ENCODE results near the gene PIP5K1C. TPM values are rescaled to one million over a fixed set of nuclear protein-coding genes. Genes with fewer than 3 reads are reported as not detected.

The PIP5K1C gene
- total and polyA plus RNA-seq, 8 donors = 8.6 to 164 (median 25.6) TPM

- peak; percentile 67 to 68 for DNase-seq
- H3K27ac ChIP-seq = peak overlapping the region in 4 of 5 donors; percentile 21 to 50 (median 30)
Measured at GRCh38 chr19:3687774-3688706, 12.2 kb downstream of the PIP5K1C start.

GRCh38 chr19:3687393-3687773, 12.9 kb downstream of the PIP5K1C start:
- peaks cover 7 to 21% (median 14%) of the 10 kb centered on the region in 4 donors for H3K36me3 ChIP-seq
- TF ChIP-seq CTCF (IDR thresholded peaks at IDR 0.05) = no peak
- TF ChIP-seq POLR2A (IDR thresholded peaks at IDR 0.05) = no peak
- TF ChIP-seq EP300 (IDR thresholded peaks at IDR 0.05) = no peak
- TF ChIP-seq POLR2AphosphoS5 (IDR thresholded peaks at IDR 0.05) = no peak
- no peaks in the 10 kb centered on the region for H3K27me3 ChIP-seq
- peaks cover 0 to 8% (median 5%) of the 10 kb centered on the region in 4 donors for H3K9me3 ChIP-seq
- H3K4me1 ChIP-seq = peaks cover 19 to 56% (median 31%) of the 10 kb centered on the region in 4 donors
- intact Hi-C loops (cut with DNase I; ENCODE audit: low total_unique reads) = no loop called here
- WGBS, 5 donors = 66 to 73% (median 71%) methylated on average over 10 to 12 of the region's 12 CpGs
- peak overlapping the region; percentile 11 to 43 (median 30) for H3K4me3 ChIP-seq
- no peak for DNase-seq
- H3K27ac ChIP-seq = peak overlapping the region in 4 of 5 donors; percentile 21 to 50 (median 30)

More at GRCh38 chr19:3687774-3688706, 12.2 kb downstream of the PIP5K1C start:
- Histone ChIP-seq H3K4me1 (peaks cover 21 to 51% (median 33%) of the 10 kb centered on the region in 4 donors), H3K9me3 (peaks cover 0 to 8% (median 5%) of the 10 kb centered on the region in 4 donors), H3K4me3 (peak overlapping the region; percentile 11 to 43 (median 30)), H3K36me3 (peaks cover 7 to 21% (median 14%) of the 10 kb centered on the region in 4 donors), H3K27me3 (no peaks in the 10 kb centered on the region)
- TF ChIP-seq POLR2A (IDR thresholded peaks at IDR 0.05) (no peak), POLR2AphosphoS5 (IDR thresholded peaks at IDR 0.05) (no peak), CTCF (IDR thresholded peaks at IDR 0.05) (no peak), EP300 (IDR thresholded peaks at IDR 0.05) (no peak)
- intact Hi-C loops (cut with DNase I; ENCODE audit: low total_unique reads) = no loop called here
- WGBS, 5 donors = 22 to 45% (median 38%) methylated on average over 19 to 55 of the region's 55 CpGs

- intact Hi-C loops (cut with DNase I; ENCODE audit: low total_unique reads) = no loop called here
- 82 to 92% (median 86%) methylated on average over 8 of the region's 8 CpGs for WGBS, 5 donors
- peaks cover 19 to 51% (median 33%) of the 10 kb centered on the region in 4 donors for H3K4me1 ChIP-seq
- H3K27ac ChIP-seq = no peak overlapping the region
- H3K9me3 ChIP-seq = peaks cover 0 to 8% (median 5%) of the 10 kb centered on the region in 4 donors
- TF ChIP-seq EP300 (IDR thresholded peaks at IDR 0.05) = no peak
- TF ChIP-seq CTCF (IDR thresholded peaks at IDR 0.05) = no peak
- no peak for TF ChIP-seq POLR2AphosphoS5 (IDR thresholded peaks at IDR 0.05)
- no peak for TF ChIP-seq POLR2A (IDR thresholded peaks at IDR 0.05)
- peaks cover 7 to 18% (median 9%) of the 10 kb centered on the region in 4 donors for H3K36me3 ChIP-seq
- no peaks in the 10 kb centered on the region for H3K27me3 ChIP-seq
- DNase-seq = no peak
- H3K4me3 ChIP-seq = no peak overlapping the region
Measured at GRCh38 chr19:3684817-3685410, 15.4 kb downstream of the PIP5K1C start.

- peak overlapping the region in 2 of 5 donors; percentile 10 to 30 for H3K27ac ChIP-seq
- no peak overlapping the region for H3K4me3 ChIP-seq
- peaks cover 19 to 50% (median 33%) of the 10 kb centered on the region in 4 donors for H3K4me1 ChIP-seq
- H3K9me3 ChIP-seq = peaks cover 0 to 8% (median 5%) of the 10 kb centered on the region in 4 donors
- no peaks in the 10 kb centered on the region for H3K27me3 ChIP-seq
- 89 to 92% (median 91%) methylated on average over 16 to 23 of the region's 23 CpGs for WGBS, 5 donors
- peaks cover 7 to 24% (median 14%) of the 10 kb centered on the region in 4 donors for H3K36me3 ChIP-seq
- no peak for TF ChIP-seq EP300 (IDR thresholded peaks at IDR 0.05)
- TF ChIP-seq CTCF (IDR thresholded peaks at IDR 0.05) = no peak
- TF ChIP-seq POLR2A (IDR thresholded peaks at IDR 0.05) = no peak
- no peak for TF ChIP-seq POLR2AphosphoS5 (IDR thresholded peaks at IDR 0.05)
- DNase-seq = no peak
- intact Hi-C loops (cut with DNase I; ENCODE audit: low total_unique reads) = no loop called here
Measured at GRCh38 chr19:3684054-3684816, 16.0 kb downstream of the PIP5K1C start.
